Ishikawa (cell line): ENCODE results near the gene EPB41.

Experiments used
- CREB1 ChIP-seq: IDR thresholded peaks from 2 replicates; pipeline ENCODE4 v1.6.1; 2012; ENCODE audit warnings: low read depth
- EP300 ChIP-seq: IDR thresholded peaks from 2 replicates; pipeline ENCODE4 v1.6.1; 2012; ENCODE audit warnings: borderline replicate concordance
- MAX ChIP-seq: IDR thresholded peaks from 2 replicates; pipeline ENCODE4 v1.6.1; 2012
- RAD21 ChIP-seq: IDR thresholded peaks from 2 replicates; pipeline ENCODE4 v1.6.1; 2012; ENCODE audit warnings: low read depth
- TAF1 ChIP-seq: IDR thresholded peaks from 2 replicates; pipeline ENCODE4 v1.6.1; 2012; ENCODE audit warnings: low read depth, mild to moderate bottlenecking

DNA sequence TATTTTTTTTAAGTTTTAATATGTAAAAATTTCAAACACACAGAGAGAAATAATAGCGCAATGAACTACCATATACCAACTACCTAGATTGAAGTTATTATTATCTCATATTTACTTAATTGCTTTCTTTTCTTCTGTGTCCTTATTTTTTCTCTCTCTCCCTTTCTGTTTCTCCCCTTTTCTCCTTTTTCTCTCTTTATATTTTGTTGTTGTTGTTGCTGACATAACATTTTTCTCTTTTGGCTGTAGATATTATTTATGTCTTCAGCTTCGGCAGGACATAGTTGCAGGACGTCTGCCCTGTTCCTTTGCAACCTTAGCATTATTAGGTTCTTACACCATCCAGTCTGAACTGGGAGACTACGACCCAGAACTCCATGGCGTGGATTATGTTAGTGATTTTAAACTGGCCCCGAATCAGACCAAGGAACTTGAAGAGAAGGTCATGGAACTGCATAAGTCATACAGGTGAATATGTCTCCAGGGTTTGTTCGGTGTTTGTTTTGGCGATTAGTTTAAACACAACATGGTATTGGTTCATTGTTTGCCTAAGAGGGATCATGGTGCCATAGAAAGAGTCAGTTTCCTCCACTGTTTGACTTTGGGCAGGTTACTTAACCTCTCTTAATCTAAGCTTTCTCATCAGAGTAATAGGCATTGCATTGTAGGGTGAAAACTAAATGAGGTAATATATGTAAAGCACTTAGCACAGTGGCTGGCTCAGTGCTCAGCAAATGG lies 103.8 kb downstream of the EPB41 start:
- TF ChIP-seq MAX (no peak), RAD21 (no peak), EP300 (no peak), CREB1 (no peak), TAF1 (no peak)
